ENCODE measurements around the gene IER3.
"Not testable (repeated sequence)": the region's sequence is repeated elsewhere in the genome, so short reads cannot be mapped to it uniquely, and the experiment has no call there.

Gene IER3

DNA sequence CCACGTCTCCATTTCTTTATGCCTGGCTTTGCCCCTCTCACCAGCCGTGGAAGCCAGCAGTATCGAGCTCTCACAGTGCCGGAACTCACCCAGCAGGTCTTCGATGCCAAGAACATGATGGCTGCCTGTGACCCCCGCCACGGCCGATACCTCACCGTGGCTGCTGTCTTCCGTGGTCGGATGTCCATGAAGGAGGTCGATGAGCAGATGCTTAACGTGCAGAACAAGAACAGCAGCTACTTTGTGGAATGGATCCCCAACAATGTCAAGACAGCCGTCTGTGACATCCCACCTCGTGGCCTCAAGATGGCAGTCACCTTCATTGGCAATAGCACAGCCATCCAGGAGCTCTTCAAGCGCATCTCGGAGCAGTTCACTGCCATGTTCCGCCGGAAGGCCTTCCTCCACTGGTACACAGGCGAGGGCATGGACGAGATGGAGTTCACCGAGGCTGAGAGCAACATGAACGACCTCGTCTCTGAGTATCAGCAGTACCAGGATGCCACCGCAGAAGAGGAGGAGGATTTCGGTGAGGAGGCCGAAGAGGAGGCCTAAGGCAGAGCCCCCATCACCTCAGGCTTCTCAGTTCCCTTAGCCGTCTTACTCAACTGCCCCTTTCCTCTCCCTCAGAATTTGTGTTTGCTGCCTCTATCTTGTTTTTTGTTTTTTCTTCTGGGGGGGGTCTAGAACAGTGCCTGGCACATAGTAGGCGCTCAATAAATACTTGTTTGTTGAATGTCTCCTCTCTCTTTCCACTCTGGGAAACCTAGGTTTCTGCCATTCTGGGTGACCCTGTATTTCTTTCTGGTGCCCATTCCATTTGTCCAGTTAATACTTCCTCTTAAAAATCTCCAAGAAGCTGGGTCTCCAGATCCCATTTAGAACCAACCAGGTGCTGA lies 20.3 kb downstream of the IER3 start:
- DNase-seq (ENCODE audit: low read depth) = not testable (repeated sequence)

DNA sequence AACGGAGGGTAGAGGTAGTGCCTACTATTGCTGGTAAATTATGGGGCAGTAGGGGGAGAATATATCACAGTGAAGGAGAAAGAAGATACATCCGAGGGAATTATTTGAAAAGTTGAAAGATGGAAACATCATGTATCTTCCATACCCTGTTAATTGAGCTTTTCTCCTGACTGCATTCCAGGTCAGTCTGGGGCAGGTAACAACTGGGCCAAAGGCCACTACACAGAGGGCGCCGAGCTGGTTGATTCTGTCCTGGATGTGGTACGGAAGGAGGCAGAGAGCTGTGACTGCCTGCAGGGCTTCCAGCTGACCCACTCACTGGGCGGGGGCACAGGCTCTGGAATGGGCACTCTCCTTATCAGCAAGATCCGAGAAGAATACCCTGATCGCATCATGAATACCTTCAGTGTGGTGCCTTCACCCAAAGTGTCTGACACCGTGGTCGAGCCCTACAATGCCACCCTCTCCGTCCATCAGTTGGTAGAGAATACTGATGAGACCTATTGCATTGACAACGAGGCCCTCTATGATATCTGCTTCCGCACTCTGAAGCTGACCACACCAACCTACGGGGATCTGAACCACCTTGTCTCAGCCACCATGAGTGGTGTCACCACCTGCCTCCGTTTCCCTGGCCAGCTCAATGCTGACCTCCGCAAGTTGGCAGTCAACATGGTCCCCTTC lies 21.0 kb downstream of the IER3 start:
- not testable (repeated sequence) for DNase-seq (ENCODE audit: low read depth)

- DNase-seq (ENCODE audit: low read depth) = peak; percentile 84
Measured at GRCh38 chr6:30722280-30723112, 21.9 kb downstream of the IER3 start.

DNA sequence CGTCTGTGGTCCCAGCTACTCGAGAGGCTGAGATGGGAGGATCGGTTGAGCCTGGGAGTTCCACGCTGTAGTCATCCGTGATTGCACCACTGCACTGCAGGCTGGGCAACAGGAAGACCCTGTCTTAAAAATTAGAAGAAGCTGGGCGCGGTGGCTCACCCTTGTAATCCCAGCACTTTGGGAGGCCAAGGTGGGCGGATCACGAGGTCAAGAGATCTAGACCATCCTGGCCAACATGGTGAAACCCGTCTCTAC lies 22.4 kb downstream of the IER3 start:
- DNase-seq (ENCODE audit: low read depth) = not testable (repeated sequence)

GRCh38 chr6:30721198-30722024 lies 22.9 kb downstream of the IER3 start:
- DNase-seq (ENCODE audit: low read depth) = peak; percentile 96

DNA sequence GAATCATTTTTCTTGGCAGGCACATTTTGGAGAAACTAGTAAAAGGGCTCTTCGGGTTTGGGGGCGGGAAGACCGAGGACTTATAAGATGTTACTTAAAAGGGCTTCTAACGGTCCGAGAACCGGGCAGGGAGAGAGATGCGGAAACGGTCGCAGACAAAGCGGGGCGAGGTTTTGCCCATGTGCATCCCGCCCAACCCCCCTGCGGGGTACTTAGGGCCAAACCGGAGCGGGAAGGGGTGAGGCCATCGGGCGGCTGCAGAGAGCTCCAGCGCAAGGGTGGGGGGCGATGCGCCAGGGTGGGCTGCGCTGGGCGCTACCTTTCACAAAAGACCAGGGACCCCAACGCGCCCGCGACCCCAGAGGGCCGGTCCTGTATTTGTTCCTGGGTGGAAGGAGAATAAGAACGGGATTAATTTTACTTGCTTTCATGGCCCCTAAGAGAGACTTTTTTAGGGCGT lies 23.6 kb downstream of the IER3 start:
- peak; percentile 43 for DNase-seq (ENCODE audit: low read depth)

DNA sequence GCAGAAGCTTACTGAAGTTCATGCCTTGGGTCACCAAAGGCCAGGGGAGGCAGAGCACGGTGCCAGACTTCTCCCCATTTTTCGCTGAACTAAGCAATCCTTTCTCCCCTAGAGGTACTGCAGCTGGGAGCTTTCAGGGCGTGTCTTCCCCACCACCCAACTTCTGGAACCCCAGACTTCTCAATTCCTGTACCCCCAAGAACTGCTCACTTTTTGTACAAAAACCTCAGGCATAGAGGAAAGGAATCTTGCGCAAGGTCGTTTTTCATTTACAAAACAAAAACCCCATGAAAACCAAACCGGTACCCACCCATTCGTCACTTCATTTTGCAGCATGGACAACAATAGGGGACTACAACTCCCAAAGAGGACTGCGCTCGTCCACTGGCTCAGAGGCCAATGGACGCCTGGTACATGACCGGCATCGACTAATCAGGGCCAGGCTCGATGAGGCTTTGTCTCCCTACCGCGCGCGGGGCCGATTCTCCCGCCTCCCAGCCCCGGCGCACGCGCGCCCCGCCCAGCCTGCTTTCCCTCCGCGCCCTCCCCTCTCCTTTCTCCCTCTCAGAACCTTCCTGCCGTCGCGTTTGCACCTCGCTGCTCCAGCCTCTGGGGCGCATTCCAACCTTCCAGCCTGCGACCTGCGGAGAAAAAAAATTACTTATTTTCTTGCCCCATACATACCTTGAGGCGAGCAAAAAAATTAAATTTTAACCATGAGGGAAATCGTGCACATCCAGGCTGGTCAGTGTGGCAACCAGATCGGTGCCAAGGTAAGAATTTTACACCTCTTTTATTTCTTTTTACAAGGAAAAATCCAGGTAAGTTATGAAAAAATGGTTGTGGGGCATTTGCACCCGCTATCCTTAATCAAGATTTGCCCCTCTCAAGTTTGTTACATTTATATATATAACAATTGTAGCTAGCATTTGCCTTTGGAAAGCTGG lies 24.3 kb downstream of the IER3 start, which contains the start of gene TUBB:
TSS of gene TUBB (plus strand) at position 562 of the 947 bp plus-strand sequence. CDS start at position 717, 155 bp downstream.
- peak; percentile 90 for DNase-seq (ENCODE audit: low read depth)

DNA sequence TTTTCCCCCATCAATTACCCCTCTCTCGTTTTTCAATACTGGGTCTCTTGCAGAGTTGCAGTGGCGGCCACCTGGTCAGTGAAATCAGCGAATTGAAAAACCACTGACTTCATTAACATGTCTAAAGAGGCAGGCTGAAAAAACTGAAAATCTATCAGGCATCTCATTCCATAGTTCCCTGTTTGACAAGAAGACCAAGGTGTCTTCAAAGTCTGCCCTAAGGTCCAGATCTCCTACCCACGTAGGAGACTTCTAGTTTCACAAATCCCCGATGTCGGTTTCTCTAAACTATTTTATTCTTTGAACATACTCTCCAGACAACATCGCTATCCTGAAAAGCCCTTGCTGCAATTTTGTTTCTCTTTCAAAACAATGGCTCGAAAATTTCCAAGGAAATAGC lies 25.0 kb downstream of the IER3 start:
- DNase-seq (ENCODE audit: low read depth) = no peak

DNA sequence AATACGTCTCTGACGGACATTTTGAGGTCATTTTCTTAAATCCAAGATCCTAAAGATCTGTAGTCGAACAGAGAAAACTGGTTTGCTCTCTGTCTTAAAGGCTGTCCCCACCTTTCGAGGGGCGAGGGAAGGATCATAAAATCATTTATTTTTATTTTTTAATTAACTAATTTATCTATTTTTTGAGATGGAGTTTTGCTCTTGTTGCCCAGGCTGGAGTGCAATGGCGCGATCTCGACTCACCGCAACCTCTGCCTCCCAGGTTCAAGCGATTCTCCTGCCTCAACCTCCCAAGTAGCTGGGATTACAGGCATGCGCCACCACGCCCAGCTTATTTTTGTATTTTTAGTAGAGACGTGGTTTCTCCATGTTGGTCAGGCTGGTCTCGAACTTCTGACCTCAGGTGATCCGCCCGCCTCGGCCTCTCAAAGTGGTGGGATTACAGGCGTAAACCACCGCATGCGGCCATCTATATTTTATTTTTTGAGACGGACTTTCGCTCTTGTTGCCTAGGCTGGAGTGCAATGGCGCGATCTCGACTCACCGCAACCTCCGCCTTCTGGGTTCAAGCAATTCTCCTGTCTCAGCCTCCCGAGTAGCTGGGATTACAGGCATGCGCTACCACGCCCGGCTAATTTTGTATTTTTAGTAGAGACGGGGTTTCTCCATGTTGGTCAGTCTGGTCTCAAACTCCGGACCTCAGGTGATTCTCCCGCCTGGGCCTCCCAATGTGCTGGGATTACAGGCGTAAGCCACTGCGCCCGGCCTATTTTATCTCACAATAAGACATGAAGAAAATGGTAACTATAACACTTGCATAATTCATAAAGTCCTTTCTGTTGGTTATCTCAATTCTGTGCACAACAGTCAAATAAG lies 26.3 kb downstream of the IER3 start:
- DNase-seq (ENCODE audit: low read depth) = not testable (repeated sequence)

DNA sequence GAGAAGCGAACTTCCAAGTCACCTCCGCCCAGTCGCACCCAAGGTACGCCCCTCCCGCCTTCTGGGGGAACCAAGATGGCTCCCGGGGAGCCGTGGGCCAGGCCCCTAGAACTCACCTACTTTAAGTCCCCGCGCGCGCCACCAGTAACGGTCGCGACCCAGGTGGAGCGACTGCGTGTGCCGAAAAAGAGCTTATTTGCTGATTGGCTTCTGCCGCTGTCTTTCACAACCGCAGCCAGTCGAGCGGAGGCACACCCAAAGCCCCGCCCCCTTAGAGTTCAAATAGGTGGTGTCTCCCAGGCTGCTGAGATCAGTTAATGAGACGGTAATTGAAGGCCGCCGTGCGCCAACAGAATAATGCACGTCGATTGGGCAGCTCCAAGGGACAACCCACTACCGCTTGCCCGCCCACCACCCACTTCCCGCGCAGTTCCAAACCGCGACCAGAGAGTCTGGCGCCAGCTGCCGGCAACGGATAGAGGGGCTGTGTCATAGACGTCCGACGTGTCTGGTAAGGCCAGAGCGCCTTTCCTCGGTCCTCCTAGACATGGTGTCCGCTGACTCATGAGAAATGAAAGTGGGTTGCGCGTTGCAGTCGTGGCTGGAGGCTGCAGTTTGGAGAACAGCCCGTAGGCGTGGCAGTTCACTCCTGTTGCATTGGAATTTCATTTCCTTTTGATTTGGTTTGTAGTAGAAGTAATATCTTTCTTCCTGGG lies 27.1 kb downstream of the IER3 start, which contains the start of gene MDC1:
TSS of gene MDC1 (minus strand) at position 153 of the 716 bp plus-strand sequence. CDS start 2,106 bp downstream, outside the sequence.
- peak; percentile 98 for DNase-seq (ENCODE audit: low read depth)

DNA sequence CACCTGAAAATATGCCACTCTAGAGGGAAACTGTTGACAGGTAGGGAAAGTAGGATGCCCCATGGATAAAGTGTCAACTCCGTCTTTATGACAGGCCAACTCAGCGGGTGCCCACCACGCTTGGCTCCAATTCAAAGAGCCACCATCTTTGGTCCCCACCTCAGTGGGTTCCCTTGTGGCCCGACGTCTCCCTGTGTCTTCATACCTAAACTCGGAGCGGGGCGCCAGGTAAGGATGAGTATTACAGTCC lies 27.5 kb downstream of the IER3 start:
- DNase-seq (ENCODE audit: low read depth) = no peak

DNA sequence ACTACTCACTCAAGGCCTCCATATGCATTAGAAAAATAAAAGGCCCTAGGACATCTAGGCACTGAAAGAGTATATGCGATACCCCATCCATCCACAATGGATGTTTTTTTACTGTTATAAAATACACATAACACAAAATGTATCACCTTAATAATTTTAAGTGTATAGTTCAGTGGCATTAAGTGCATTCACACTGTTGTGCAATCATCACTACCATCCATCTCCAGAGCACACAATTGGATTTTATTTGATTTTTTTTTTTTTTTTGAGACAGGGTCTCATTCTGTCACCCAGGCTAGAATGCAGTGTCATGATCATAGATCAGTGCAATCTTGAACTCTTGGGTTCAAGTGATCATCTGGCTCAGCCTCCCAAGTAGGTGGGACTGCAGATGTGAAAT lies 30.1 kb downstream of the IER3 start:
- no peak for DNase-seq (ENCODE audit: low read depth)

DNA sequence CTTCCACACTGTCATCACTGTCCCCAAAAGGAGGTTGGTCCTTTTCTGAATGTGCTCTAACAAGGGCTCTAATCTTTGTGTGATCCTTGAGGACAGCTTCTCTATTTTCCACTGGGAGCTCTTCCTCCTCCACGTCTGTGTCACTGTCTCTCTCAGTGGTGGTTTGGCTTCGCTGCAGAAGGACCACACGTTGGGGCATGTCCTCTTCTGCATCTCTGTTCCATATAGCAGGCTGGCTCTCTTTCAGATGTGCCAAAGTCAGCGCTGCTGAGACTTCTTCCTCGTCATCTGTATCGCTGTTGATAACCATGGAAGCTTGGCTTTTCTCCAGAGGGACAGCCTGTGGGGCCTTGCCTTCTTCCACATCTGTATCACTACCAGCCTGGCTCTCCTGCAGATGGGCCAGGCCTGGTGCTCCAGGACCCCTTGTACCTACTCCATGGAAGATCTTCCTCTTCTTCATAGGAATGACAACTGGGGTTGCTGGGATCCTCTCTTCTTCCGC lies 31.9 kb downstream of the IER3 start:
- no peak for DNase-seq (ENCODE audit: low read depth)

GRCh38 chr6:30711758-30712380 lies 32.5 kb downstream of the IER3 start:
- DNase-seq (ENCODE audit: low read depth) = no peak

DNA sequence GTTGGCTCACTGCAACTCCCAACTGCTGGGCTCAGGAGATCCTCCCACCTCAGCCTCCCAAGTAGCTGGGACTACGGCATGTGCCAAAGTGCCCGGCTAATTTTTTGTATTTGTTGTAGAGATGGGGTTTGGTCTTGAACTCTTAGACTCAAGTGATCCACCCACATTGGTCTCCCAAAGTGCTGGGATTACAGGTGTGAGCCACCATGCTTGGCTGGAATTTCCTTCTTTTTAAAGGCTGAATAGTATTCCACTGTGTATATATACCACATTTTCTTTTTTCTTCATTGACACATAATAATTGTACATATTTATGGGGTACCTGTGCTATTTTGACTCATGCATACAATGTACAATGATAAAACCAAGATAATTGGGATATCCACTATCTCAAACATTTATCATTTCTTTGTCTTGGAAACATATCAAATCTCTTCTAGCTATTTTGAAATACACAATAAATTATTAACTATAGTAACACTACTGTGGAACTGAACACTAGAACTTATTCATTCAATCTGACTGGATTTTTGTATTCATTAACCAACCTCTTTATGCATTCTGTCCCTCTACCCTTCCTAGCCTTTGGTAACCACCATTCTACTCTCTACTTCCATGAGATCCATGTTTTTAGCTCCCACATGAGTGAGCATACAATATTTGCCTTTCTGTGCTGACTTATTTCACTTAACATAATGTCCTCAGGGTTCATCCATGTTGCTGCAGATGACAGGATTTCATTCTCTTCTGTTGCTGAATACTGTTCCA lies 35.1 kb downstream of the IER3 start:
- DNase-seq (ENCODE audit: low read depth) = no peak

GRCh38 chr6:30707281-30707850 lies 37.0 kb downstream of the IER3 start:
- DNase-seq (ENCODE audit: low read depth) = no peak

GRCh38 chr6:30705620-30706019 lies 38.7 kb downstream of the IER3 start:
- DNase-seq (ENCODE audit: low read depth) = no peak

All from activated gamma-delta T cell treated with anti-CD3 and anti-CD28 coated beads, Interleukin-2, amount 50 U/mL, for 16 hours (primary cell).